A673 (cell line): ENCODE results near the gene ARHGAP24.

Experiments
- EZH2 ChIP-seq: fragments of 200-600 bp; sonication (generic); IDR thresholded peaks from 2 replicates; pipeline ENCODE4 v1.6.1; 2017; ENCODE audit warnings: borderline replicate concordance, low read depth, mild to moderate bottlenecking, mixed read lengths, antibody characterized with exemption, low read length; ENCODE audit not compliant: poor library complexity, severe bottlenecking
- TF ChIP-seq, protein P1 (sequence below): fragments of 300-800, 200-600 bp; sonication (generic); conservative IDR thresholded peaks from 2 replicates; pipeline ENCODE4 v1.5.1; 2017; ENCODE audit warnings: low read depth, mild to moderate bottlenecking, antibody characterized with exemption, low read length, moderate library complexity, mixed read lengths

DNA sequence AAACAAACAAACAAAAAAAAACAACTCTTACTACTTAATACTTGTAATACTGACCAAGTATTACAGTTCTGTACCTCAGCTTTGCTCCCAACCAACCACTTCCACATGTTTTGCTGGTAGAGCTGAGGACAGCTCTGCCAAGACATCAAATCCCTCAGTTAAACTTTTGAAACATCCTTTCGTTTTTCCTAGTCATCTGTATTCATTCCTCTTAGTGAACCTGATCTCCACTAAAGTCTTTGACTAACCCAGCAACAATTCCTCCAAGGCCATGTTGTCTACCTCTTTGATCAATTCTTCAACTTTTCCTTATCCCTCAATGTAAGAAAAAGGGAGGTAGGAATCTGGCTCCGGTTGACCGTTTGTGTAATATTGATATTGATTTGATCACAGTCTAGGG, 247.5 kb downstream of the ARHGAP24 start:
- TF ChIP-seq, protein P1, sequence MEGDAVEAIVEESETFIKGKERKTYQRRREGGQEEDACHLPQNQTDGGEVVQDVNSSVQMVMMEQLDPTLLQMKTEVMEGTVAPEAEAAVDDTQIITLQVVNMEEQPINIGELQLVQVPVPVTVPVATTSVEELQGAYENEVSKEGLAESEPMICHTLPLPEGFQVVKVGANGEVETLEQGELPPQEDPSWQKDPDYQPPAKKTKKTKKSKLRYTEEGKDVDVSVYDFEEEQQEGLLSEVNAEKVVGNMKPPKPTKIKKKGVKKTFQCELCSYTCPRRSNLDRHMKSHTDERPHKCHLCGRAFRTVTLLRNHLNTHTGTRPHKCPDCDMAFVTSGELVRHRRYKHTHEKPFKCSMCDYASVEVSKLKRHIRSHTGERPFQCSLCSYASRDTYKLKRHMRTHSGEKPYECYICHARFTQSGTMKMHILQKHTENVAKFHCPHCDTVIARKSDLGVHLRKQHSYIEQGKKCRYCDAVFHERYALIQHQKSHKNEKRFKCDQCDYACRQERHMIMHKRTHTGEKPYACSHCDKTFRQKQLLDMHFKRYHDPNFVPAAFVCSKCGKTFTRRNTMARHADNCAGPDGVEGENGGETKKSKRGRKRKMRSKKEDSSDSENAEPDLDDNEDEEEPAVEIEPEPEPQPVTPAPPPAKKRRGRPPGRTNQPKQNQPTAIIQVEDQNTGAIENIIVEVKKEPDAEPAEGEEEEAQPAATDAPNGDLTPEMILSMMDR = no peak
- TF ChIP-seq EZH2 = no peak
